NCI-H82 (cell line): ENCODE measurements around the gene OR2T11.
A peak's percentile ranks its signal among the peaks of the same experiment; 100 is the strongest.
"Not testable (repeated sequence)": the region's sequence is repeated elsewhere in the genome, so short reads cannot be mapped to it uniquely, and the experiment has no call there.

ENCODE experiments used
- DNase-seq: peaks from one replicate; lab custom pipeline; 2025; lab: John Stamatoyannopoulos, UW

The OR2T11 gene

GRCh38 chr1:248634991-248635390 lies at the start of gene OR2T11:
Gene OR2T11, minus strand, starts transcription at chr1:248635091. Its CDS starts 7,963 bp downstream, at chr1:248627128.
- DNase-seq: not testable (repeated sequence)

GRCh38 chr1:248681651-248682050 lies 46.8 kb upstream of the OR2T11 start:
- DNase-seq: peak; percentile 49

GRCh38 chr1:248670003-248670402 lies 35.1 kb upstream of the OR2T11 start:
- peak; percentile 16 for DNase-seq

- DNase-seq: not testable (repeated sequence)
These were observed 28.8 kb upstream of the OR2T11 start for GRCh38 chr1:248663453-248664328.

GRCh38 chr1:248656797-248657196 lies 21.9 kb upstream of the OR2T11 start:
- DNase-seq: not testable (repeated sequence)

- DNase-seq: not testable (repeated sequence)
These were observed 20.5 kb upstream of the OR2T11 start, which contains the start of gene OR2T27 for GRCh38 chr1:248655354-248655753. Gene OR2T27, minus strand, starts transcription at chr1:248655528. Its CDS starts 4,644 bp downstream, at chr1:248650884.

- not testable (repeated sequence) for DNase-seq
These were observed 14.1 kb upstream of the OR2T11 start for GRCh38 chr1:248648770-248649536.

GRCh38 chr1:248645178-248645577 lies 10.3 kb upstream of the OR2T11 start, which contains the start of gene OR2T35:
Gene OR2T35, minus strand, starts transcription at chr1:248645278. Its CDS starts 6,020 bp downstream, at chr1:248639258.
- not testable (repeated sequence) for DNase-seq

- not testable (repeated sequence) for DNase-seq
These were observed 8.2 kb upstream of the OR2T11 start for GRCh38 chr1:248642971-248643651.

GRCh38 chr1:248641583-248641982 lies 6.7 kb upstream of the OR2T11 start:
- not testable (repeated sequence) for DNase-seq

- DNase-seq: not testable (repeated sequence)
These were observed 6.0 kb upstream of the OR2T11 start for GRCh38 chr1:248640906-248641305.

GRCh38 chr1:248639652-248640051 lies 4.8 kb upstream of the OR2T11 start:
- not testable (repeated sequence) for DNase-seq

GRCh38 chr1:248636612-248637011 lies 1.7 kb upstream of the OR2T11 start:
- not testable (repeated sequence) for DNase-seq

GRCh38 chr1:248631354-248632008 lies 3.4 kb downstream of the OR2T11 start:
- no peak for DNase-seq

- DNase-seq: no peak
These were observed 4.3 kb downstream of the OR2T11 start for GRCh38 chr1:248630551-248630950.

- no peak for DNase-seq
These were observed 6.7 kb downstream of the OR2T11 start for GRCh38 chr1:248627971-248628844.

GRCh38 chr1:248625971-248626370 lies 8.9 kb downstream of the OR2T11 start:
- no peak for DNase-seq

GRCh38 chr1:248625166-248625565 lies 9.7 kb downstream of the OR2T11 start:
- no peak for DNase-seq

GRCh38 chr1:248622570-248623001 lies 12.3 kb downstream of the OR2T11 start:
- peak; percentile 69 for DNase-seq

- no peak for DNase-seq
These were observed 13.1 kb downstream of the OR2T11 start for GRCh38 chr1:248621770-248622169.
